T47D (cell line): Measurements from ENCODE around the gene QPCTL.
"Not testable (repeated sequence)": the region's sequence is repeated elsewhere in the genome, so short reads cannot be mapped to it uniquely, and the experiment has no call there.

Source experiments
- DNase-seq, 2 experiments: peaks; one replicate each; pipeline versions ENCODE4 v3.0.0 to v3.0.0-alpha.2; 2011 to 2012; ENCODE audit warnings: low read depth in 1 of 2, low spot score in 1 of 2
- JUND ChIP-seq: IDR thresholded peaks from 2 replicates; pipeline ENCODE4 v1.6.1; 2012; ENCODE audit warnings: low read depth
- in situ Hi-C: cut with HindIII; loops from 2 replicates; pipeline ENCODE4 v1.10.0; 2016; ENCODE audit warnings: low sequenced_read_pairs, low pct_unique_long_range_greater_than_20kb

Gene QPCTL

DNA sequence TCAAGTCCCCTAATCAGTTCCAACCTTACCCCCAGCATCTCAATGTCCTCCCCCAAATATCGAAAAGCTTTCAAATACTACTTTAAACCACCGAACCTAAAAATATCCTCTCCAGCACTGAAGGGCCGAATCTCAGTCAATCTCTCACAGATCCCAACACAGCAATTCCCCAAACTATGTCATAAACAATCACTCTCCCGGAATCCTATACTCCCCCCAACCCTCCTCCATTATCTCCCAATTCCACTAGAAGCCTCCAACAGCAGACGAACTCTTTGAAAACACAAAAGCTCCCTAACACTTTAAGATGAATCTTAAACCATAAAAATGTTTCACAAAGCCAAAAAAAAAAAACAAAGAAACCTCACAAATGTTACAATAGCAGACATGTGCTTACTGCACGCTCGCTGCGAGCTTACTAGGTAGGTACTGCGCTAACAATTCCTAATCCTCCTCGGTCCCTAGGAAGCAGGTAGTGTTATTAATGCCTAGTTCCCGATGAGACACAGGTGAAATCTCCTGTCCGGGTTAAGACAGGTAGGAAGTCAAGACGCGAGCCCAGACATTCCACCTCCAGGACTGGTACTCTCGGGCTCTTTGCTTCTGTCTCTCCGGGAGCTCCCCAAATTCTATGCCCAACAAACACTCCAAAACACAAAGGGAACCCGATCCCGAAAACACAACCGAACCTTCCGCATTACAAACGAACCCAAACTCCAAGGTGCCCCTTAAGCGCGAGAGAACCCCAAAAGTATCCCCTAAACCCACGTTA lies 24.1 kb downstream of the QPCTL start:
- peak; percentile 51 to 65 for DNase-seq
- in situ Hi-C loops: no loop called here
- TF ChIP-seq JUND: no peak

DNA sequence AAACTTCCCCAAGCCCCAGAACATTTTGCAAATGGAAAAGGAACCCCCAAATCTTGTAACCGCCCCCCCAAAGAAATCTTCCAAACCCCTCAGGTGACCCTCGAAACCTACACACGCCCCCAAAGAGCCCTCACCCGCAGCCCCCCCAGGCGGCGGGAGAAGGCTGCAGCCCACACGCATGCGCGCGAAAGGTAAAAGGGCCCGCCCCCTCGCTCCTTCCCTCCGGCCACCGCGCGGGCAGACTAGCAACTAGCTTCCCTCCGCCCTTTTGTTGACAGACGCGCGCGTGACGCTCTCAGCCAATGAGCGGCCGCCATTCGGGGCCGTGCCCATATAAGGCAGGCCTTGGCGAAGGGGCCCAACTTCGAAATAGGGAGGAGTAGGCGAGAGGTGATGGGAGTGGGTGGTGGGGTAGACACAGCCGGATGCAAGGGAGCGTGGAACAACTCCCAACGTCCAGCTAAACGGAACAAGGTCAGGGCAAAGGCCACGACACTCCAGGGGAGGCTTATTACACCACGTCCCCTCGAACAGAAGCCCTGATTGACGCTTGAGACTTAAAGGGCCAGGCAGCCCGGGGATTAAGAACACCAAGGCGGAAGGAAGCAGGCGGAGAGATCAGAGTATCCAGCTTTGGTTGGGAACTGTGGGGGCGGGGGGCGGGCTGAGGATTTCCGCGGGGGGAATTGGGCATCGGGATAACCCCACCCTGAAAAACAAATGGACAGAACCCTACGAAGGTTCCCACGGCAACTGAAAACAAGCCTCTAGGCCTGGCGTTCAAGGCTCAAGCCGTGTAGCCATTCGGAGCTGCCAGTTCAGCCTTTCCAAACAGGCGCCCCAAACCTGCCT lies 24.9 kb downstream of the QPCTL start:
- TF ChIP-seq JUND: no peak
- in situ Hi-C loops: no loop called here
- peak; percentile 88 to 98 for DNase-seq

DNA sequence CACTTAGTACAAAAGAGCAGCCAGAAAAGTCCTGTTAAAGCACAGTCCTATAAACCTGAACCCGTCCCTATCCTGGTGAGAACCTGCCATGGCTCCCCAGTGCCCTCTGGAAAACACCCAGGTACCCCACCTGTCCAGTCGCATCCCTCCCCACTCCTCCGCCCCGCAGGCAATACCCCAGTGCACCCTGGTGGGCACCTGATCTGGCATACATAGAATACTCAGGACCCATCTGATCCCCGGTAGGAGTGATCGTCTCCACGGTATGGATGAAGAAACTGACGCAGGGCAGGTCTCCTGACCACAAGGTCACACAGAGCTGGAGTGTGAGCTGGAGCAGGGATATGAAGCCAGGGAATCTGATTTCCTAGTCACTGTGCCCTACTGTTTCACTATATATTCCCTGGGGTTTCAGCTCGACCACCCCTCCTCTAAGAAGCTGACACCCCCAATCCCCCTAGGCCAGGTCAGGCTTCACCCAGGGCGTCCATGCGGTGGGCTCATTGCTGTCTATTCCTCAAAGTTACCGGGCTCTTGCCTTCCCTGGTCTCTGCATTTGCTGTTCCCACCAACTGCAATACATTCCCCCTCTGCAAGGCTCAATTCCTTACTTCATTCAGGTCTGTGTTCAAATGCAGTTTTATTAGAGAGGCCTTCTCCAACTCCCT lies 25.7 kb downstream of the QPCTL start:
- DNase-seq: no peak
- TF ChIP-seq JUND: no peak
- in situ Hi-C loops: no loop called here

DNA sequence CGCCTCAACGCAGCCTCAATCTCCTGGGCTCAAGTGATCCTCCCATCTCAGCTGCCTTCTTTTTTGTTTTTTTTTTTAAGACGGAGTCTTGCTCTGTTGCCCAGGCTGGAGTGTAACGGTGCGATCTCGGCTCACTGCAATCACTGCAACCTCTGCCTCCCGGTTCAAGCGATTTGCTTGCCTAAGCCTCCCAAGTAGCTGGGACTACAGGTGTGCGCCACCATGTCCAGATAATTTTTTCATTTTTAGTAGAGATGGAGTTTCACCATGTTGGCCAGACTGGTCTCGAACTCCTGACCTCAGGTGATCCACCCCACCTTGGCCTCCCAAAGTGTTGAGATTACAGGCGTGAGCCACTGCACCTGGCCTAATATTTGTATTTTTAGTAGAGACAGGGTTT lies 27.6 kb downstream of the QPCTL start:
- DNase-seq, in situ Hi-C loops: not testable (repeated sequence)

DNA sequence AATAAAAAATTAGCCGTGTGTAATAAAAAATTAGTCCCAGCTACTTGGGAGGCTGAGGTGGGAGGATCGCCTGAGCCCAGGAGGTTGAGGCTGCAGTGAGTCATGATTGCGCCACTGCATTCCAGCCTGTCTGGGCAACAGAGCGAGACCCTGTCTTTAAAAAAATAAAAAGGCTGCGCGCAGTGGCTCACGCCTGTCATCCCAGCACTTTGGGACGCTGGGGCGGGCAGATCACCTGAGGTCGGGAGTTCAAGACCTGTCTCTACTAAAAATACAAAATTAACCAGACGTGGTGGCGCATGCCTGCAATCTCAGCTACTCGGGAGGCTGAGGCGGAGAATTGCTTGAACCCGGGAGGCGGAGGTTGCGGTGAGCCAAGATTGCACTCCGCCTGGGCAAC lies 36.2 kb downstream of the QPCTL start:
- in situ Hi-C loops, DNase-seq: not testable (repeated sequence)

DNA sequence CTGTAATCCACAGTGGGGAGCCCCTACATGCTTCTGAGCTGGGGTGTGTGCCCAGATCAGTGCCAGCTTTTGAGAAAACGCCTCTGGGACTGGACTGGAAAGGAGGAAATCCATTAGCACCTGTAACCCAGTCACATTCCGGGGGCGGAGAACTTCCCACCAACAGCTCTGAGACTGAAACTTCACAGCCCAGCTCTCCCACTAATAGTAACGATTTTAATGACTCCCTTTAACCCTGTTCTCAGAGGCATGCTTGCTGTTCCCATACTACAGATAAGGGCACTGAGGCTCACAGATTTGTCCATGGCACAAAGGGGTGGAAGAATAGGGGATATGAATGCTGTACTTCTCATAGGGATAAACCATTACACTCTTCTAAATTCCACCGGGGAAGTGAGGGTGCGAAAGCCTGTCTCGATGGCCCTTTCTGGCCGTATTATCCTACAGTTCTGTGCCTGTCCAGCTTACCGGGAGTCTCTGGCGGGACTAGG lies 37.4 kb downstream of the QPCTL start:
- DNase-seq: peak in 1 of 2 experiments; percentile 28
- in situ Hi-C loops: no loop called here
- no peak for TF ChIP-seq JUND

DNA sequence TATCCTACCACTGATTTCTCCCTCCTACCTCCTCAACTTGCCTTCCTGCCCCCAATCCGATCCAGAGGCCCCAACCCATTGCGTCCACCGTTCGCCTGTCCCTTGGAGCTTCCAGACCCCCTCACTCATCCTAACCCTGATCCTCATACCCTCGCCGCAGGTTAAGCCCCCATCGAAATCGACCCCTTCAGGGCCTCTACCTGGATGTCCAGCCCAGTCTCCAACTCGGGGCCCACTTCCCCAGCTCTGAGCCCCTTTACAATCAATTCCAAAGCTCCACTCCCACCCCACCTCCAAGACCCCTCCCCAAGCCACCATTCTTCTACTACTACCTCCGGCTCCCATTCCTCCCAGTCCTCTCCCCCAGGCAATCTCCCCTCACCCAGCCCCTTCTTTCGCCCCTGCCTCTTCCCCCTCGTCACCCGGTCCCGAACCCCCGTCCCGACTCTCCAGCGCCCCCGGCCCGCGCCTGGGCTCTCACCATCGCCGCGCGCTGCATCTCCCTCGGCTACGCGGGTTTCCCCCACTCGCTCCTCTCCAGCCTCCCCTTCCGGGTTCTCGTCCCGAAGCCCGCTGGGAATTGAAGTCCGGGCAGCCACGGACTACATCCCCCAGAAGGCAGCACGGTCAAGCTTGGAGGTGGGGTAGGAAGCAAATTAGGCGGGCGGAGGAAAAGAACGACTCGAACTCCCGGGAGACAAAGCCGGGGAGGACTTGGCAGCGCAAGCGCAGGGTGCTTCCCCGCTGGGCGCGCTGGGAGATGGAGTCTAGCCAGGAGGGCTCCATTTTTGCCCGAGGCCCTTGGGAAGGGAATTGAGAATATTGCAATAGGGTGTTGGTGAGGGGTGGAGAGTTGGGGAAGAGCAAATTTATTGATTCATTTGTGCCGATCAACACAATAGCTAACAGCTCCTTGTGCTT lies 38.2 kb downstream of the QPCTL start, which contains the start of gene FBXO46:
Gene FBXO46 (minus strand): TSS at position 529 of the 921 bp plus-strand sequence. CDS start 17,401 bp downstream, outside the sequence.
- no peak for TF ChIP-seq JUND
- peak; percentile 80 to 97 for DNase-seq
- in situ Hi-C loops: no loop called here

DNA sequence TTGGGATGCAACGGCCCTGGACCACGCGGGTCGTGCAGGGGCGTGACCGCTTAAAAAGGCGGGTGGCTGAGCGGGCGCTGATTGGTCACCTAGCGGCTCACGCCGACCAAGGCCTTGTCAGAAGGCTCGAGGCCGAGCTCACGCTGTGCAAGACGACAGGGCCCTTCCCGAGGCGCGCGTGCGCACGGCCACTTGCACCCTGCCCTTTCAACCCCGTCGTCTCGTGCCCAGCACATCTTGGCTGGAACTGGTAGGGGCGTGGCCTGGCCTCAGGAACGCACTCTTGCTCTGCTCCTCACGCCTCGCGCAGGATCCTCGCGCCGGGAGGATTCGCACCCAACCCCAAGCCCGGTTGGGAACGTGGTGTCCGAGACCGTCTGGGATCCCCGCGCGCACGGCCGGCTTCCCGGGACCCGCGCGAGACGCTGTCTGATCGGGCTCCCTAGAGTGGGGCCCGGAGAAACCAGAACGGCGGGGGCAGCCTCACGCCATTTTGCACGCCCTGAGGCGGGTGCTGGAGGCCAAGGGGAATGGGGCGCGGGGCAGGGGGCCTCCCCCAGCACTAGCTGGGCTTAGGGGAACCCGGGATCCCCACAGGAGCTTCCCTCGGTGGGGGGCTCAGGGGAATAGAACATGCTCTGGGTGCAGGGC lies 40.8 kb downstream of the QPCTL start, which contains the start of gene MEIOSIN:
Gene MEIOSIN (plus strand): TSS at position 280 of the 651 bp plus-strand sequence. CDS start 1,938 bp downstream, outside the sequence.
- DNase-seq: no peak
- in situ Hi-C loops: no loop called here
- no peak for TF ChIP-seq JUND

DNA sequence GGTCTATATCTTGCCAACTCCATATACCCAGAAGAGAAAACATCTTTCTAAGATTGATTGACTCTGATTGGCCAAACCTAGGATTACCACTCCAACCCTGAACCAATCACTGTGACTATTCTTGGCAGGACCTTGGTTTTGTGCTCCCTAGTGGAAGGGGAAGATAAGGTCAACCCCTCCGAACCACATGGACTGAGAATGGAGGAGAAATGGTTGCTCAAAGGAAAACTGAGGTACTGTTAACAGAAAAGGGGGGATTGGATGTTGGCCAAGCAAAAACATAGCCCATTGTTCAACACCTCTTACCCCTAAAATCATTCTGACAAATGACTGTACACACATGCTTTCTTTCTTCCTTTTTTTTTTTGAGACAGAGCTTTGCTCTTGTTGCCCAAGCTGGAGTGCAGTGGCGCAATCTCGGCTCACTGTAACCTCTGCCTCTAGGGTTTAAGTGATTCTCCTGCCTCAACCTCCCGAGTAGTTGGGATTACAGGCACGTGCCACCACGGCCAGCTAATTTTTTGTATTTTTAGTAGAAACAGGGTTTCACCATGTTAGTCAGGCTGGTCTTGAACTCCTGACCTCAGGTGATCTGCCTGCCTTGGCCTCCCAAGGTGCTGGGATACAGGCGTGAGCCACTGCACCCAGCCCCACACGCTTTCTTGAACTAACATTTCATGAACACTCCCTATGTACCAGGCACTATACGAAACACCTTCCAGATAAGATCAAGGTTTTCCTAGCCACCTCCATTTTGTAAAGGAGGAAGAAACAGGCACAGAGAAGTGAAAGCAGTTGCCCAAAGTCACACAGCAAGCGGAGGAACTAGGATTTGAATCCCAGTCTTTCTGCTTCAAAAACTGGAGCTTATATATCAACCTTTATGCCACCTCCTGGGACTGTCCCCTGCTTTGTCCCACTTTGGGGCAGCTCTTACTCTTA lies 47.3 kb downstream of the QPCTL start:
- in situ Hi-C loops: no loop called here

DNA sequence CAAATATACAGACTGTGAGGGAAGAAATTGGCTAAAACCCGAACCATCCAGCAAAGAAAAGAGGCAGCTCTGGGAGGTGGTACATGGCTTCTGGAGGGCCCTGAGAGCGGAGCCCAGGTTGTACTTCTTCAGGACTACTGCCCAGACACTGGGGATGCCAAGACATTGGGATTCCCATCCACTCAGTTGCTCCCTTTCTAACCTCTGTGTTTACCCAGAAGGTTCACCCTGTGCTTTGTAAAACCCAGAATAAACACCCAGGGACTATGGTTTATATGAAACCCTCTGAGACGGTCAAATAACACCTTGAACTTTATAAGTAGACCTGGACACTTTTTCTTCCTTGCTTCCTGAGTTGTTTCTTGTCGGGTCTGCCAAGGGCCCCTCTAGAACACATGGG lies 50.5 kb downstream of the QPCTL start:
- in situ Hi-C loops: no loop called here
- DNase-seq: peak in 1 of 2 experiments; percentile 76
- no peak for TF ChIP-seq JUND

More for the DNA sequence above, 47.3 kb downstream of the QPCTL start:
- DNase-seq: no peak
- TF ChIP-seq JUND: no peak
